KOPT-K1 (cell line): ENCODE data around the gene GIGYF2.
"Not testable (repeated sequence)": the region's sequence is repeated elsewhere in the genome, so short reads cannot be mapped to it uniquely, and the experiment has no call there.

Experiments
- H3K27ac ChIP-seq: fragments of 200-600 bp; sonication (generic); 2 replicates; pipeline ENCODE4 v1.5.1; 2016; ENCODE audit warnings: antibody characterized with exemption, mild to moderate bottlenecking, low read depth, low read length; ENCODE audit not compliant: poor library complexity, severe bottlenecking
- H3K36me3 ChIP-seq: fragments of 200-600 bp; sonication (generic); 2 replicates; pipeline ENCODE4 v1.5.1; 2017; ENCODE audit warnings: antibody characterized with exemption, mild to moderate bottlenecking, low read length, moderate library complexity; ENCODE audit not compliant: insufficient read depth
- H3K9me3 ChIP-seq: fragments of 200-600 bp; sonication (generic); 2 replicates; pipeline ENCODE4 v1.5.1; 2017; ENCODE audit warnings: antibody characterized with exemption, low read length, mild to moderate bottlenecking; ENCODE audit not compliant: insufficient read depth, poor library complexity, severe bottlenecking

GIGYF2 gene

GRCh38 chr2:232674491-232674890 lies 22.6 kb upstream of the GIGYF2 start:
- Histone ChIP-seq H3K36me3 (no peaks in the 10 kb centered on the region), H3K9me3 (no peaks in the 10 kb centered on the region), H3K27ac (no peak overlapping the region)

- Histone ChIP-seq H3K36me3 (no peaks in the 10 kb centered on the region), H3K9me3 (no peaks in the 10 kb centered on the region), H3K27ac (no peak overlapping the region)
These were observed 21.8 kb upstream of the GIGYF2 start for GRCh38 chr2:232675381-232675780.

- Histone ChIP-seq H3K9me3 (no peaks in the 10 kb centered on the region), H3K36me3 (no peaks in the 10 kb centered on the region), H3K27ac (no peak overlapping the region)
These were observed 17.1 kb upstream of the GIGYF2 start for GRCh38 chr2:232680006-232680405.

GRCh38 chr2:232681527-232681926 lies 15.6 kb upstream of the GIGYF2 start:
- Histone ChIP-seq H3K36me3 (no peaks in the 10 kb centered on the region), H3K9me3 (no peaks in the 10 kb centered on the region), H3K27ac (no peak overlapping the region)

GRCh38 chr2:232683368-232683767 lies 13.8 kb upstream of the GIGYF2 start:
- no peaks in the 10 kb centered on the region for H3K36me3 ChIP-seq
- no peak overlapping the region for H3K27ac ChIP-seq
- no peaks in the 10 kb centered on the region for H3K9me3 ChIP-seq

- not testable (repeated sequence) for H3K36me3 ChIP-seq, H3K27ac ChIP-seq, H3K9me3 ChIP-seq
These were observed 11.7 kb upstream of the GIGYF2 start for GRCh38 chr2:232685391-232685790.

GRCh38 chr2:232687382-232688160 lies 9.6 kb upstream of the GIGYF2 start:
- no peak overlapping the region for H3K27ac ChIP-seq
- no peaks in the 10 kb centered on the region for H3K9me3 ChIP-seq
- no peaks in the 10 kb centered on the region for H3K36me3 ChIP-seq

GRCh38 chr2:232688201-232688600 lies 8.9 kb upstream of the GIGYF2 start:
- H3K9me3 ChIP-seq: no peaks in the 10 kb centered on the region
- no peak overlapping the region for H3K27ac ChIP-seq
- H3K36me3 ChIP-seq: no peaks in the 10 kb centered on the region

GRCh38 chr2:232689152-232689910 lies 7.8 kb upstream of the GIGYF2 start:
- no peak overlapping the region for H3K27ac ChIP-seq
- no peaks in the 10 kb centered on the region for H3K36me3 ChIP-seq
- H3K9me3 ChIP-seq: no peaks in the 10 kb centered on the region

GRCh38 chr2:232691117-232691516 lies 6.0 kb upstream of the GIGYF2 start:
- not testable (repeated sequence) for H3K36me3 ChIP-seq, H3K27ac ChIP-seq, H3K9me3 ChIP-seq

- no peak overlapping the region for H3K27ac ChIP-seq
- H3K9me3 ChIP-seq: no peaks in the 10 kb centered on the region
- no peaks in the 10 kb centered on the region for H3K36me3 ChIP-seq
These were observed 3.8 kb upstream of the GIGYF2 start for GRCh38 chr2:232693344-232693743.

- Histone ChIP-seq H3K36me3 (peaks cover 5% of the 10 kb centered on the region; the same call in 1 of the 2 replicates), H3K9me3 (no peaks in the 10 kb centered on the region), H3K27ac (peak overlapping the region; percentile 83)
These were observed 497 bp upstream of the GIGYF2 start for GRCh38 chr2:232696609-232697058.

GRCh38 chr2:232697807-232698110 lies 628 bp downstream of the GIGYF2 start:
- Histone ChIP-seq H3K9me3 (no peaks in the 10 kb centered on the region), H3K27ac (peak overlapping the region; percentile 83), H3K36me3 (peaks cover 11% of the 10 kb centered on the region)

- Histone ChIP-seq H3K27ac (peak overlapping the region; percentile 83), H3K36me3 (peaks cover 20% of the 10 kb centered on the region)
These were observed 1.5 kb downstream of the GIGYF2 start for GRCh38 chr2:232698556-232699091.

GRCh38 chr2:232699110-232699509 lies 2.0 kb downstream of the GIGYF2 start:
- H3K27ac ChIP-seq: no peak overlapping the region
- H3K36me3 ChIP-seq: peaks cover 25% of the 10 kb centered on the region
- no peaks in the 10 kb centered on the region for H3K9me3 ChIP-seq

More at GRCh38 chr2:232698556-232699091, 1.5 kb downstream of the GIGYF2 start:
- H3K9me3 ChIP-seq: no peaks in the 10 kb centered on the region
